ENCODE measurements around the gene FBXO27. TPM values are rescaled to one million over a fixed set of nuclear protein-coding genes. Genes with fewer than 3 reads are reported as not detected.

Gene FBXO27
- total and polyA plus RNA-seq, 11 donors = 4.0 to 38.3 (median 21.0) TPM

GRCh38 chr19:39067104-39067503 lies 34.8 kb upstream of the FBXO27 start:
- Histone ChIP-seq H3K4me3 (no peak overlapping the region), H3K9me3 (no peaks in the 10 kb centered on the region), H3K27me3 (peaks cover 0 to 11% (median 2%) of the 10 kb centered on the region in 9 donors), H3K4me1 (no peaks in the 10 kb centered on the region), H3K27ac (no peak overlapping the region), H3K36me3 (no peaks in the 10 kb centered on the region)
- DNase-seq (no peak), ATAC-seq (no peak)
- TF ChIP-seq POLR2A (IDR thresholded peaks at IDR 0.05) = no peak
- no peak for TF ChIP-seq CTCF (IDR thresholded peaks at IDR 0.05)
- WGBS, 4 donors = 80 to 92% (median 87%) methylated on average over 4 of the region's 4 CpGs
- intact Hi-C loops (cut with DNase I) = no loop called here

- TF ChIP-seq CTCF (IDR thresholded peaks at IDR 0.05) (no peak), POLR2A (IDR thresholded peaks at IDR 0.05) (no peak)
- H3K27ac ChIP-seq = no peak overlapping the region
- peaks cover 0 to 14% (median 2%) of the 10 kb centered on the region in 9 donors for H3K27me3 ChIP-seq
- ATAC-seq (no peak), DNase-seq (no peak)
- WGBS, 4 donors = 71 to 80% (median 72%) methylated on average over 3 of the region's 3 CpGs
- H3K4me3 ChIP-seq = no peak overlapping the region
- no peaks in the 10 kb centered on the region for H3K9me3 ChIP-seq
- no peaks in the 10 kb centered on the region for H3K4me1 ChIP-seq
- H3K36me3 ChIP-seq = no peaks in the 10 kb centered on the region
- intact Hi-C loops (cut with DNase I) = no loop called here
These were observed 33.6 kb upstream of the FBXO27 start for GRCh38 chr19:39065928-39066327.

GRCh38 chr19:39064405-39064804 lies 32.1 kb upstream of the FBXO27 start:
- Histone ChIP-seq H3K27ac (no peak overlapping the region), H3K4me1 (no peaks in the 10 kb centered on the region), H3K36me3 (no peaks in the 10 kb centered on the region), H3K27me3 (peaks cover 0 to 16% (median 2%) of the 10 kb centered on the region in 9 donors), H3K9me3 (no peaks in the 10 kb centered on the region), H3K4me3 (no peak overlapping the region)
- 81 to 91% (median 90%) methylated on average over 6 of the region's 6 CpGs for WGBS, 4 donors
- TF ChIP-seq POLR2A (IDR thresholded peaks at IDR 0.05) = no peak
- TF ChIP-seq CTCF (IDR thresholded peaks at IDR 0.05) = no peak
- no peak for DNase-seq
- ATAC-seq = no peak
- intact Hi-C loops (cut with DNase I) = no loop called here

- 61 to 76% (median 71%) methylated on average over 4 of the region's 4 CpGs for WGBS, 4 donors
- Histone ChIP-seq H3K9me3 (peaks cover 0 to 2% (median 0%) of the 10 kb centered on the region in 12 donors), H3K4me3 (no peak overlapping the region), H3K27ac (no peak overlapping the region), H3K36me3 (no peaks in the 10 kb centered on the region), H3K4me1 (no peaks in the 10 kb centered on the region), H3K27me3 (peaks cover 0 to 16% (median 0%) of the 10 kb centered on the region in 9 donors)
- ATAC-seq (no peak), DNase-seq (no peak)
- intact Hi-C loops (cut with DNase I) = no loop called here
- TF ChIP-seq CTCF (IDR thresholded peaks at IDR 0.05) (no peak), POLR2A (IDR thresholded peaks at IDR 0.05) (no peak)
These were observed 27.8 kb upstream of the FBXO27 start for GRCh38 chr19:39060171-39060570.
